Measurements from ENCODE around the gene SPATA32. TPM values are rescaled to one million over a fixed set of nuclear protein-coding genes. Genes with fewer than 3 reads are reported as not detected.
"Not testable (repeated sequence)": the region's sequence is repeated elsewhere in the genome, so short reads cannot be mapped to it uniquely, and the experiment has no call there.

The SPATA32 gene
- total RNA-seq, 1 donor = not detected

DNA sequence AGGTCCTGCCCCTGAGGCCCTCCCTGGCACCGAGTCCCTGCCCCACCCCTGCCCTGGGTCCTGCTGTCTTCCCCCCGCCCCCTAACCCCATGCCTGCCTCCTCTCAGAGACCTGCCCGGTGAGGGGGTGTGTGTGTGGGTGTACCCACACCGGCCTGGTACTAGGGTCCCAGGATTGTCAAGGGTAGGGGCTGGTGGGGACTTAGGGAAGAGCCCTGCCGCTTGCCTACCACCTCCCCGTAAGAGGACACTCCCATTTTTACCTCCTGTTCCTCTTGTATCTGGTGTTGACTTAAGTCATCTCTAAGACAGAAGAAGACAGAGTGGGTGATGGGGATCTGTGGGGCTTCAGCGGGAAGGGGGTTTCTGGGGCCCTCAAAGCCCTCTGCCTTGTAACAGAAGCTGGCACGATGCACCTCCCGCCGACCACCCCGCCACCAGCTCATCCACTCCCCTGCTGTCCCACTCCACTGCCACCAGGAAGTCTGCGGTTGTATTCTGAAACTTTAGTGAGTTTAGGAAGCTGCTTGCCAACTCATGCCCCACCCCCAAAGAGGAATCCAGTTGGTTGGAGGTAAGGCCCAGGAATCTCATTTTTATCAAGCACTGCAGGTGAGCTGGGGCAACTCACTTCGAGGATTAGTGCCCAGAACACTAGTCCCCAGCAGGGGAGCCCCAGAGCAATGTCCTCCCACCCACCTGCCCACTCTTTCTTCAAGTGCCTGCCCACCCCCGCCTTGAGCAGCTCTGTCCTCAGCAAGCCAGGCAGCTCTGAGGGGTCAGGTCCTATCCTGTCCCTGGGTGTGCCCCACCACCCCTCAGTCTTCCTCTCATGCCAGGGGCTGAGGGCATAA is 5.6 kb downstream of the SPATA32 start:
- DNase-seq (ENCODE audit: low read depth) = no peak
- peak; percentile 9 for TF ChIP-seq CTCF (IDR thresholded peaks at IDR 0.05; ENCODE audit: insufficient read depth, low read length)
- H3K4me3 ChIP-seq (ENCODE audit: low read depth, low read length) = no peak overlapping the region

- no peak for TF ChIP-seq CTCF (IDR thresholded peaks at IDR 0.05; ENCODE audit: insufficient read depth, low read length)
- H3K4me3 ChIP-seq (ENCODE audit: low read depth, low read length) = no peak overlapping the region
Measured at GRCh38 chr17:45255358-45255757, 6.5 kb downstream of the SPATA32 start.

DNA sequence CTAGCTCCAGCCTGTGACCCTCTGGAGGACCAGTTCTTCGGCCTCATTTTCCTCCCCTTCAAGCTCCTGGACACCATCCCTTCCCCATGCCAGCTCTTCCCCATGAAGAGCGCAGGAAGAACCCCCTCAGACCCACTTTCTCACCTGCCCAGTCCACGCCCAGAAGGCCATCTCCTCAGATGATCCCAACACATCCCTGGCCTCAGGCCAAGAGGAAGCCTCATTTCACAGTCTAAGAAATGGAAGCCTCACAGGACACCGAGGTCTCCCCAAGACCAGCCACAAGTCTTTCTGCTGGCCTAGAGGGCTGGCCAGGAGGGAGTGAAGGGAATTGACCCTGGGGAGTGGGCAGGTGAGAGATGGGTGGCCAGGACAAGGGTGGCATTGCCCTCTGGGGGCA is 8.0 kb downstream of the SPATA32 start:
- no peak for DNase-seq (ENCODE audit: low read depth)
- no peak for TF ChIP-seq CTCF (IDR thresholded peaks at IDR 0.05; ENCODE audit: insufficient read depth, low read length)
- no peak overlapping the region for H3K4me3 ChIP-seq (ENCODE audit: low read depth, low read length)

More at GRCh38 chr17:45255358-45255757, 6.5 kb downstream of the SPATA32 start:
- DNase-seq (ENCODE audit: low read depth) = no peak

DNA sequence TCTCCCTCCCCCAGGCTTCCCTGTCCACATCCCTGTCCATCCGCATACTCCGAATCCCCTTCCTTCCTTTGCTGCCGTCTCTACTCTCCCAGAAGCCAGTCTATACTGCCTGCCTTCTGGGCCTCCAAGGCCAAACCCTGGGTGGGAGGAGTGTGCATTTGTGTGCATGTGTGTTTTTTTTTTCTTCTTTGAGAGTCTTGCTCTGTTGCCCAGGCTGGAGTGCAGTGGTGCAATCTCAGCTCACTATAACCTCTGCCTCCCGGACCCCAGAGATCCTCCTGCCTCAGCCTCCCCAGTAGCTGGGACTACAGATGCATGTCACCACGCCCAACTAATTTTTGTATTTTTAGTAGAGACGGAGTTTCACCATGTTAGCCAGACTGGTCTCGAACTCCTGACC is 8.7 kb downstream of the SPATA32 start:
- not testable (repeated sequence) for H3K4me3 ChIP-seq (ENCODE audit: low read depth, low read length); DNase-seq (ENCODE audit: low read depth)

DNA sequence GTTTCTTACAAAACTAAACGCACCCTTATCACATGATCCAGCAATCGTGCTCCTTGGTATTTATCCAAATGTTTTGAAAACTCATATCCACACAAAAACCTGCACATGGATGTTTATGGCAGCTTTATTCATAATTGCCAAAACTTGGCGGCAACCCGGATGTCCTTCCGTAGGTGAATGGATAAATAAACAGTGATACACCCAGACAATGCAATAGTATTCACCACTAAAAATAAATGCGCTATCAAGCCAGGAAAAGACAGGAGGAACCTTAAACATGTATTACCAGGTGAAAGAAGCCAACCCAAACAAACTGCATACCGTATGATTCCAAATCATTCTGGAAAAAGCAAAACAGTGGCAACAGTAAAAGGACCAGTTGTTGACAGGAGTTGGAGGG is 10.0 kb downstream of the SPATA32 start:
- DNase-seq (ENCODE audit: low read depth) = no peak
- no peak for TF ChIP-seq CTCF (IDR thresholded peaks at IDR 0.05; ENCODE audit: insufficient read depth, low read length)

DNA sequence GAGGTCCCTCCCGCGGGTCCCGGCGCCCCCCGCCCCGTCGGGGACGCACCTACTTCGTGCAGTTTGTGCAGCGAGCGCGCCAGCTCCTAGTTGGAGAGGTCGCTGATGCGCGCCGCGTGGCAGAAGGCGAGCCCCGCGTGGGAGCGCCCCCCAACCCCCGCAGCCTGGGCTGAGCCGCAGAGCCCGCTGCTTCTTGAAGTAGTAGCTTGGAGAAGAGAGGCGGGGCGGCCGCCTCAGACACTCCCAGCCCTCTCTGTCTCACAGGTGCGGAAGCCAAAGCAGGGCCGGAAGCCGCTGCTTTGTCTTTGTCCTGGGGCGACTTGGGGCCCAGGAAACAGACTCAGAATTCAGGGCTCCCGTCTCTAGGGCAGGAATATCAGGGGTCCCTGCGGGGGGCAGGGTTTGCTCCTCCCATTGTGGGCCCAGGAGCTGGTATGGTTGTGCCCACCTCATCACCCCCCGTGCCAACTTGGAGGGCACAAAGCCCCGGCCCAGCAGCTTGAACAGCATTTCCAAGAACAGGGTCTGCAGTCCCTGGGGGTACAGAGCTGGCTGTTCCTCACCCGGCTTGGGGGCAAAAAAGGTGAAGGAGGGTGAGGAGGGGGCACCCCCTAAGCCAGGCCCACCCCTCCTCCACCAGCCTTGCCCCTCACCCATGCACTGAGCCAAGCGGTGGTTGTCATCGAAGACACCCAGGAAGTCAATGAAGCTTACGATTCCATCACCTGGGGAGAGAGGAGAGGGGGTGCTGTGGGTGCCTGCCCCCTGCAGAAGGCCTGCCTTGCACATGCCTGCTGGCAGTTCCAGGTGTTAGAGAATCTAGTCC is 13.5 kb downstream of the SPATA32 start:
- DNase-seq (ENCODE audit: low read depth) = no peak
- H3K4me3 ChIP-seq (ENCODE audit: low read depth, low read length) = peak overlapping the region; percentile 55
- no peak for TF ChIP-seq CTCF (IDR thresholded peaks at IDR 0.05; ENCODE audit: insufficient read depth, low read length)

More for the DNA sequence above, 10.0 kb downstream of the SPATA32 start:
- H3K4me3 ChIP-seq (ENCODE audit: low read depth, low read length) = no peak overlapping the region
